KMS-11 (cell line): ENCODE data around the gene MAGEC3.
"Not testable (repeated sequence)": the region's sequence is repeated elsewhere in the genome, so short reads cannot be mapped to it uniquely, and the experiment has no call there.

Experiments
- H2AFZ ChIP-seq: fragments of 200-600 bp; sonication (generic); 2 replicates; pipeline ENCODE4 v1.6.1; 2016; ENCODE audit warnings: antibody characterized with exemption, mixed run types, low read depth
- H3K27ac ChIP-seq: fragments of 200-600 bp; sonication (generic); 2 replicates; pipeline ENCODE4 v1.6.1; 2016; ENCODE audit warnings: mild to moderate bottlenecking, mixed run types
- H3K27me3 ChIP-seq: fragments of 200-600 bp; sonication (generic); 2 replicates; pipeline ENCODE4 v1.6.1; 2017; ENCODE audit warnings: mild to moderate bottlenecking, low read depth, mixed run types, moderate library complexity; ENCODE audit not compliant: insufficient read depth
- H3K36me3 ChIP-seq: fragments of 200-600 bp; sonication (generic); 2 replicates; pipeline ENCODE4 v1.6.1; 2017; ENCODE audit warnings: mild to moderate bottlenecking, mixed run types; ENCODE audit not compliant: insufficient read depth
- H3K4me1 ChIP-seq: fragments of 200-600 bp; sonication (generic); 2 replicates; pipeline ENCODE4 v1.6.1; 2016; ENCODE audit warnings: mild to moderate bottlenecking, low read depth, mixed run types; ENCODE audit not compliant: poor library complexity, severe bottlenecking
- H3K4me2 ChIP-seq: fragments of 200-600 bp; sonication (generic); 2 replicates; pipeline ENCODE4 v1.7.0; 2016; ENCODE audit warnings: mild to moderate bottlenecking, mixed run types
- H3K4me3 ChIP-seq: fragments of 200-600 bp; sonication (generic); IDR thresholded peaks from 2 replicates; pipeline ENCODE4 v1.6.1; 2017; ENCODE audit warnings: low read depth, low read length, mixed read lengths; ENCODE audit not compliant: insufficient read depth
- H3K79me2 ChIP-seq: fragments of 200-600 bp; sonication (generic); 2 replicates; pipeline ENCODE4 v1.6.1; 2016; ENCODE audit warnings: low read depth, mixed run types; ENCODE audit not compliant: insufficient read depth
- H3K9ac ChIP-seq: fragments of 200-600 bp; sonication (generic); 2 replicates; pipeline ENCODE4 v1.6.1; 2016; ENCODE audit warnings: mild to moderate bottlenecking, mixed run types
- H4K20me1 ChIP-seq: fragments of 200-600 bp; sonication (generic); 2 replicates; pipeline ENCODE4 v1.6.1; 2016; ENCODE audit warnings: mild to moderate bottlenecking, mixed run types; ENCODE audit not compliant: insufficient read depth
- CTCF ChIP-seq: fragments of 200-600 bp; sonication (generic); conservative IDR thresholded peaks from 2 replicates; pipeline ENCODE4 v1.6.1; 2017; ENCODE audit warnings: low read depth, mild to moderate bottlenecking, antibody characterized with exemption, low read length, moderate library complexity, mixed read lengths

The MAGEC3 gene

GRCh38 chrX:141815904-141816303 lies 22.2 kb upstream of the MAGEC3 start:
- Histone ChIP-seq H3K79me2 (no peaks in the 10 kb centered on the region), H3K4me2 (no peak overlapping the region), H3K4me1 (no peaks in the 10 kb centered on the region), H3K4me3 (no peak overlapping the region), H3K27ac (no peak overlapping the region), H3K27me3 (no peaks in the 10 kb centered on the region), H3K36me3 (no peaks in the 10 kb centered on the region), H3K9ac (no peak overlapping the region), H2AFZ (no peak overlapping the region), H4K20me1 (no peaks in the 10 kb centered on the region)
- TF ChIP-seq CTCF = no peak

GRCh38 chrX:141832247-141832646 lies 5.9 kb upstream of the MAGEC3 start:
- Histone ChIP-seq H3K79me2 (no peaks in the 10 kb centered on the region), H3K36me3 (no peaks in the 10 kb centered on the region), H3K4me2 (no peak overlapping the region), H2AFZ (no peak overlapping the region), H3K4me3 (no peak overlapping the region), H4K20me1 (no peaks in the 10 kb centered on the region), H3K9ac (no peak overlapping the region), H3K27ac (no peak overlapping the region), H3K4me1 (no peaks in the 10 kb centered on the region), H3K27me3 (no peaks in the 10 kb centered on the region)
- no peak for TF ChIP-seq CTCF

- H3K4me1 ChIP-seq = no peaks in the 10 kb centered on the region
- no peak overlapping the region for H3K9ac ChIP-seq
- H3K4me2 ChIP-seq = no peak overlapping the region
- TF ChIP-seq CTCF = no peak
- no peaks in the 10 kb centered on the region for H3K79me2 ChIP-seq
- H4K20me1 ChIP-seq = no peaks in the 10 kb centered on the region
- no peaks in the 10 kb centered on the region for H3K36me3 ChIP-seq
- H3K27ac ChIP-seq = no peak overlapping the region
- H3K27me3 ChIP-seq = no peaks in the 10 kb centered on the region
- no peak overlapping the region for H3K4me3 ChIP-seq
- H2AFZ ChIP-seq = no peak overlapping the region
Observed at GRCh38 chrX:141839856-141840255, 1.7 kb downstream of the MAGEC3 start.

- H4K20me1 ChIP-seq = no peaks in the 10 kb centered on the region
- H3K4me3 ChIP-seq = no peak overlapping the region
- H2AFZ ChIP-seq = no peak overlapping the region
- H3K79me2 ChIP-seq = no peaks in the 10 kb centered on the region
- no peak overlapping the region for H3K27ac ChIP-seq
- TF ChIP-seq CTCF = no peak
- no peaks in the 10 kb centered on the region for H3K4me1 ChIP-seq
- H3K4me2 ChIP-seq = no peak overlapping the region
- no peaks in the 10 kb centered on the region for H3K36me3 ChIP-seq
- H3K27me3 ChIP-seq = no peaks in the 10 kb centered on the region
- H3K9ac ChIP-seq = no peak overlapping the region
Observed at GRCh38 chrX:141857479-141857878, 19.4 kb downstream of the MAGEC3 start.

- Histone ChIP-seq H2AFZ (no peak overlapping the region), H3K79me2 (no peaks in the 10 kb centered on the region), H3K4me3 (no peak overlapping the region), H3K9ac (no peak overlapping the region), H3K4me2 (no peak overlapping the region), H4K20me1 (no peaks in the 10 kb centered on the region), H3K4me1 (no peaks in the 10 kb centered on the region), H3K27ac (no peak overlapping the region), H3K36me3 (no peaks in the 10 kb centered on the region), H3K27me3 (no peaks in the 10 kb centered on the region)
- TF ChIP-seq CTCF = no peak
Observed at GRCh38 chrX:141879616-141880015, 41.5 kb downstream of the MAGEC3 start.

- H3K9ac ChIP-seq, H3K4me2 ChIP-seq, H2AFZ ChIP-seq, H3K36me3 ChIP-seq, H3K4me1 ChIP-seq, H4K20me1 ChIP-seq, H3K27me3 ChIP-seq, H3K79me2 ChIP-seq, H3K4me3 ChIP-seq, H3K27ac ChIP-seq: not testable (repeated sequence)
Observed at GRCh38 chrX:141888811-141889210, 50.7 kb downstream of the MAGEC3 start.
